HUES64 (cell line): ENCODE measurements around the gene IST1.
"Not testable (repeated sequence)": the region's sequence is repeated elsewhere in the genome, so short reads cannot be mapped to it uniquely, and the experiment has no call there.

Source experiments
- H3K27ac ChIP-seq: 2 replicates; pipeline ENCODE4 v1.7.0; 2013; ENCODE audit warnings: low read depth, low read length, inconsistent platforms
- H3K27me3 ChIP-seq: 2 replicates; pipeline ENCODE4 v1.6.1; 2013; ENCODE audit warnings: mild to moderate bottlenecking, low read length; ENCODE audit not compliant: insufficient read depth
- H3K36me3 ChIP-seq: 2 replicates; pipeline ENCODE4 v1.6.1; 2013; ENCODE audit warnings: mild to moderate bottlenecking, low read length; ENCODE audit not compliant: insufficient read depth
- H3K4me1 ChIP-seq: 2 replicates; pipeline ENCODE4 v1.6.1; 2013; ENCODE audit warnings: mild to moderate bottlenecking, low read length, moderate library complexity; ENCODE audit not compliant: insufficient read depth
- H3K4me3 ChIP-seq: 2 replicates; pipeline ENCODE4 v1.5.1; 2013; ENCODE audit warnings: mild to moderate bottlenecking, low read length, moderate library complexity
- H3K9ac ChIP-seq: 2 replicates; pipeline ENCODE4 v1.6.1; 2013; ENCODE audit warnings: mild to moderate bottlenecking, low read depth, low read length
- H3K9me3 ChIP-seq: 2 replicates; pipeline ENCODE4 v1.6.1; 2013; ENCODE audit warnings: low read depth, low read length; ENCODE audit not compliant: insufficient read depth
- WGBS: fragments of 150-250, 120-280 bp; methylation state at CpG from one replicate; pipeline ENCODE4 v1.1.7; 2013; ENCODE audit warnings: missing lambda C conversion rate; 5-methylcytosine and 5-hydroxymethylcytosine counted together

The IST1 gene

DNA sequence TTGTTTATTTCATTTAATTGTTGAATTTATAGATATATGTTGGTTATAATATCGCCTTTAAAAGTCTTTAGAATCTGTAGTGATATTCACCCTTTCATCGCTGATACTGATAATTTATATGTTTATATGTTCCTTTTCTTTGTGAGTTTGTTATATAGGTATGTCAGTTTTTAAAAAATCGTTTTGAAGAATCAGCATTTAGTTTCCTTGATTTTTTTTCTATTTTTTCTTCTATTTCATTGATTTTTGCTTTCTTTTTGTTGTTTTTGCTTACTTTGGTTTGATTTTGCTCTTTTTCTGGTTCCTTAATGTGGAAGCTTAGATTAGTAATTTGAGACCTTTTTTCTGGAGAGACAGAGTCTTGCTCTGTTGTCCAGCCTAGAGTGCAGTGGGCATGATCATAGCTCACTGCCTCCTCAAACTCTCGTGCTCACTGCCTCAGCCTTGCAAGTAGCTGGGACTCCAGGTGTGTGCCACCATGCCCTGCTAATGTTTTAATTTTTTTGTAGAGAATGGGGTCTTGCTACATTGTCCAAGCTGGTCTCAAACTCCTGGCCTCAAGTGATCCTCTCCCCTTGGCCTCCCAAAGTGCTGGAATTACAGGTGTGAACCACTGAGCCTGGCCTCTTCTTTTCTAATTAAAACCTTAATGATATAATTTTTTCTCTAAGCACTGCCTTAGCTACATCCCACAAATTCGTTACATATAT, 7.5 kb downstream of the IST1 start:
- Histone ChIP-seq H3K4me3 (no peak overlapping the region), H3K4me1 (no peaks in the 10 kb centered on the region; the same call in 1 of the 2 replicates), H3K27me3 (no peaks in the 10 kb centered on the region), H3K36me3 (peaks cover 12% of the 10 kb centered on the region), H3K27ac (no peak overlapping the region), H3K9ac (no peak overlapping the region), H3K9me3 (no peaks in the 10 kb centered on the region)
- WGBS = 100% methylated on average over 3 of the region's 5 CpGs

- 85% methylated on average over 2 of the region's 2 CpGs for WGBS
- Histone ChIP-seq H3K9ac (no peak overlapping the region), H3K4me1 (no peaks in the 10 kb centered on the region; the same call in 1 of the 2 replicates), H3K27me3 (no peaks in the 10 kb centered on the region), H3K9me3 (no peaks in the 10 kb centered on the region), H3K4me3 (no peak overlapping the region), H3K27ac (no peak overlapping the region), H3K36me3 (peaks cover 14% of the 10 kb centered on the region)
Measured at GRCh38 chr16:71903608-71904007, 8.3 kb downstream of the IST1 start.

DNA sequence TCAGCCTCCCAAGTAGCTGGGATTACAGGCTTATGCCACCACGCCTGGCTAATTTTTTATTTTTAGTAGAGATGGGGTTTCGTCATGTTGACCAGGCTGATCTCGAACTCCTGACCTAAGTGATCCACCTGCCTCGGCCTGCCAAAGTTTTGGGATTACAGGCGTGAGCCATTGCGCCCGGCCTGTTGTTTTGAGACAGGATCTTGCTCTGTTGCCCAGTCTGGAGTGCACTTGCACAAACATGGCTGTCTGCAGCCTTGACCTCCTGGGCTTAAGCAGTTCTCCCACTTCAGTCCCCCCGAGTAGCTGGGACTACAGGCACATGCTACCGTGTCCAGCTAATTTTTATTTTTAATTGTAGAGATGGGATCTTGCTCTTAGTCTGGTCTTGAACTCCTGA, 8.9 kb downstream of the IST1 start:
- Histone ChIP-seq H3K9ac (no peak overlapping the region), H3K27me3 (no peaks in the 10 kb centered on the region), H3K27ac (no peak overlapping the region), H3K36me3 (peaks cover 17% of the 10 kb centered on the region), H3K4me1 (no peaks in the 10 kb centered on the region; the same call in 1 of the 2 replicates), H3K9me3 (no peaks in the 10 kb centered on the region), H3K4me3 (no peak overlapping the region)
- WGBS = 84% methylated on average over 8 of the region's 9 CpGs

DNA sequence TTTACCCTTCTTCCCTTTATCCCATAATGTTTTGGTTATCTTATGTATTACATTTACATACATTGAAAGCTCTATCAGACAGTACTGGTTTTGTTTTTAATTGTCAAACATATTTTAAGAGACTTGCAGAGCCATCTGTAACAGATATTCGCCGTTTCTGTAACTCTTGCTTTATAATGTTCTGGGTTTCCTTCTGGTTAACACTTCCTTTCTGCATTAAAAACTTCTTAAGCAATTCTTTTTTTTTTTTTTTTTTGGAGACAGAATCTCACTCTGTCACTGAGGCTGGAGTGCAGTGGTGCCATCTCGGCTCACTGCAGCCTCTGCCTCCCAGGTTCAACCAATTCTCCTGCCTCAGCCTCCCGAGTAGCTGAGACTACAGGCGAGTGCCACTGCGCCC, 10.4 kb downstream of the IST1 start:
- not testable (repeated sequence) for H3K9me3 ChIP-seq, H3K4me1 ChIP-seq, H3K27me3 ChIP-seq, H3K9ac ChIP-seq, H3K4me3 ChIP-seq, H3K27ac ChIP-seq
- peaks cover 20% of the 10 kb centered on the region for H3K36me3 ChIP-seq
- WGBS = 97% methylated on average over 6 of the region's 6 CpGs

GRCh38 chr16:71911121-71911520, 15.8 kb downstream of the IST1 start:
- Histone ChIP-seq H3K36me3 (peaks cover 42% of the 10 kb centered on the region), H3K9ac (no peak overlapping the region), H3K27ac (no peak overlapping the region), H3K4me1 (peaks cover 3% of the 10 kb centered on the region; the same call in 1 of the 2 replicates), H3K9me3 (no peaks in the 10 kb centered on the region), H3K27me3 (no peaks in the 10 kb centered on the region), H3K4me3 (no peak overlapping the region)
- WGBS = over 99% methylated on average over 7 of the region's 7 CpGs

- WGBS = 93% methylated on average over 6 of the region's 6 CpGs
- no peaks in the 10 kb centered on the region for H3K9me3 ChIP-seq
- H3K4me3 ChIP-seq = no peak overlapping the region
- H3K27me3 ChIP-seq = no peaks in the 10 kb centered on the region
- peaks cover 58% of the 10 kb centered on the region for H3K36me3 ChIP-seq
- no peak overlapping the region for H3K27ac ChIP-seq
- H3K9ac ChIP-seq = no peak overlapping the region
- H3K4me1 ChIP-seq = peaks cover 3% of the 10 kb centered on the region; the same call in 1 of the 2 replicates
Measured at GRCh38 chr16:71912534-71913275, 17.4 kb downstream of the IST1 start.

DNA sequence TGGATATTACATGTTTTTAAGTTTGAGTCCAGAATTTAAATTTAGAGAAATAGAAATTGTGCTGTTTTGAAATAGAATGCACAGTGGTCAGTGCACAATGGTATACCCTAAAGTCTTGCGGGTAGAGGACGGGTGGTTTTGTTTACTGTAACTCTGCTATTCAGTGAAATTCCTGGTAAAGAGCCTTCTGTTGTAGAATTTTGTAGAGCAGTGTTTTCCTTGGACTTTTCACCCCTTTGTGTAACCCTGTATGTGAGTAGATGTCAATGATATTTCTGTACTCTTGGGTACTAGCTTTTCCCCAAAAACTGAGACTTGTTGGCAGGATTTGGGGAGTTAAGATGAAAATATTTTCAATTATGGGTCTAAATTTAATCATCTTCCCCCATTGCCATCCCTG, 19.5 kb downstream of the IST1 start:
- Histone ChIP-seq H3K9me3 (0 out of 2 replicates have a peak, but pooled peaks cover 3% of the 10 kb centered on the region), H3K27me3 (no peaks in the 10 kb centered on the region), H3K36me3 (peaks cover 66% of the 10 kb centered on the region), H3K27ac (no peak overlapping the region), H3K4me3 (no peak overlapping the region), H3K9ac (no peak overlapping the region), H3K4me1 (peaks cover 3% of the 10 kb centered on the region; the same call in 1 of the 2 replicates)
- WGBS = 94% methylated on average over 2 of the region's 2 CpGs

DNA sequence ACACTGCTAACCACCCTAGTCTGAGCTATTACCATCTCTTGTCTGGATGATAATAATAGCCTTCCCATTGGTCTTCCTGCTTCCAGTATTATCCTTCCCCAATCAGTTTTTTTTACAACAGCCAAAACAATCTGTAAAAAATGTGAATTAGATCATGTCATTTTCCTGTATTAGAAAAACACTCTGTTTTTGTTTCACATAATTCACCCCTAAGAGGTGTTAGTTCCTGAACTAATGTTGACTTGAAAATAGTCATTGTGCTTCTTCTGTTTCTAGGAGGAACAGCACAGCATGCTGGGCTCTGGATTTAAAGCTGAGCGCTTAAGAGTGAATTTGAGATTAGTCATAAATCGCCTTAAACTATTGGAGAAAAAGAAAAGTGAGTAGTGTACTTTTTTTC, 20.0 kb downstream of the IST1 start:
- H3K4me3 ChIP-seq = no peak overlapping the region
- H3K4me1 ChIP-seq = peaks cover 3% of the 10 kb centered on the region; the same call in 1 of the 2 replicates
- H3K9ac ChIP-seq = no peak overlapping the region
- WGBS = 98% methylated on average over 2 of the region's 2 CpGs
- no peaks in the 10 kb centered on the region for H3K27me3 ChIP-seq
- peaks cover 72% of the 10 kb centered on the region for H3K36me3 ChIP-seq
- H3K9me3 ChIP-seq = 0 out of 2 replicates have a peak, but pooled peaks cover 3% of the 10 kb centered on the region
- no peak overlapping the region for H3K27ac ChIP-seq

- no peak overlapping the region for H3K9ac ChIP-seq
- no peaks in the 10 kb centered on the region for H3K27me3 ChIP-seq
- WGBS = 94% methylated on average over 11 of the region's 11 CpGs
- H3K36me3 ChIP-seq = peaks cover 83% of the 10 kb centered on the region
- 0 out of 2 replicates have a peak, but pooled peaks cover 3% of the 10 kb centered on the region for H3K9me3 ChIP-seq
- no peak overlapping the region for H3K4me3 ChIP-seq
- no peak overlapping the region for H3K27ac ChIP-seq
- peaks cover 3% of the 10 kb centered on the region; the same call in 1 of the 2 replicates for H3K4me1 ChIP-seq
Measured at GRCh38 chr16:71916397-71916920, 21.1 kb downstream of the IST1 start.

DNA sequence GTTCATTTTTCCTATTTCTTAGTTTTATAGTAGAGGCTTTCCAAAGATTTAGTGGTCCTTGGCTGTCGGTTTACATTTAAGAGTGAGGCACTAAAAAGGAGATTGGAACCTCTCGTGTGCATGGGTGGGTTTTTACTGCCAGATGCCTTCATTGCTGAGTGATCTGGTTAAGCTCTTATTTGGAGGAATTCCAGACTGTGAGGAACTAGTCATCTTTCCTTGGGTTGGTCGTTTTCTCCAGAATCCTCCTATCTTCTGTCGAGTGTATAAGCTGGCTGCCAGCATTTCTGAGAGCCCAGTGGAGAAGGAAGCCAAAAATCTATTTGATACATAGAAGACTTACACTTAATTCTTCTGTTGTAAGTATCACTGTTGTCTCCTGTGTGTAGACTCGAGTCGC, 22.6 kb downstream of the IST1 start:
- Histone ChIP-seq H3K4me1 (no peaks in the 10 kb centered on the region), H3K36me3 (peaks cover 88% of the 10 kb centered on the region), H3K27ac (no peak overlapping the region), H3K4me3 (no peak overlapping the region), H3K27me3 (no peaks in the 10 kb centered on the region), H3K9ac (no peak overlapping the region), H3K9me3 (0 out of 2 replicates have a peak, but pooled peaks cover 3% of the 10 kb centered on the region)
- 96% methylated on average over 4 of the region's 6 CpGs for WGBS

- Histone ChIP-seq H3K36me3 (peaks cover 94% of the 10 kb centered on the region), H3K9ac (no peak overlapping the region), H3K4me3 (no peak overlapping the region)
Measured at GRCh38 chr16:71919035-71919434, 23.7 kb downstream of the IST1 start.

More at GRCh38 chr16:71919035-71919434, 23.7 kb downstream of the IST1 start:
- 94% methylated on average over 3 of the region's 3 CpGs for WGBS
- no peak overlapping the region for H3K27ac ChIP-seq
- H3K4me1 ChIP-seq = no peaks in the 10 kb centered on the region
- H3K9me3 ChIP-seq = 0 out of 2 replicates have a peak, but pooled peaks cover 3% of the 10 kb centered on the region
- H3K27me3 ChIP-seq = no peaks in the 10 kb centered on the region
